GM11168 (cell line): ENCODE data around the gene CRYBB3.
"Not testable (repeated sequence)": the region's sequence is repeated elsewhere in the genome, so short reads cannot be mapped to it uniquely, and the experiment has no call there.

Experiments
- in situ Hi-C: fragments of 300-500 bp; cut with MboI; formaldehyde crosslinking; loops from one replicate; pipeline ENCODE4 v1.12.0; 2022; ENCODE audit warnings: low sequenced_read_pairs; ENCODE audit not compliant: unreplicated experiment

The CRYBB3 gene

DNA sequence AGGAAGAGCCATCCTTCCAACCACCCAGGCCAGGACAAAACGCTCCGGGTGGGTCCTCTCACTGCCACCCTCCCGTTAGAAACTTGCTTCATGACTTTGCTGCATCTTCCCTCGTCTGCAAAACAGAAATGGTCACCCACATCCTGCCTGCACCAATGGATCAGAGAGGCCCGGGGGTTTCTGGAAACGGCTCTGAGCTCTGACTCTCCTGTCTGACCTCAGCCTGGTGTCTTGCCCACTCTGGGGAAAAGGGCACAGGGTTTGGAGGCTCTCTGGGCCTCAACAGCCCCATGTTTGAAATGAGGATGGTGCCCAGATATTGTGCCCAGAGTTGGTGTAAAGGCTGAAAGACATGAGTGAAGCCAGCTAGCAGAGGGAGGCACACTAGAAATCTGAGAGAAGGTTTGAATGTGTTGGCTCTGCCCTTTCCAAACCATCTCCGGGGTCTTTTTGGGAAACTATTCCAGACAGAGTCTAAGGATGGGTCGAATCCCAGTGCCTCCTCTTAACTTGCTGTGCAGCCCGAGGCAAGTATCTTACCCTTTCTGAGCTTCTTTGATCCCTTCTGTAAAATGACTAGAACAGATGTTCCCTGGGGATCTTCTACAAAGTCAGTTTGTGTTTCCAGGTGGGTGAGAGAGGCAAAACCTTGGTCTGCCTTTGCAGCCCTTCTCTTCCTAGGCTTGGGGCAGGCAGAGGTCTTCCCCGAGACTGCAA, 2.1 kb downstream of the CRYBB3 start:
- in situ Hi-C loops, result no loop called here

DNA sequence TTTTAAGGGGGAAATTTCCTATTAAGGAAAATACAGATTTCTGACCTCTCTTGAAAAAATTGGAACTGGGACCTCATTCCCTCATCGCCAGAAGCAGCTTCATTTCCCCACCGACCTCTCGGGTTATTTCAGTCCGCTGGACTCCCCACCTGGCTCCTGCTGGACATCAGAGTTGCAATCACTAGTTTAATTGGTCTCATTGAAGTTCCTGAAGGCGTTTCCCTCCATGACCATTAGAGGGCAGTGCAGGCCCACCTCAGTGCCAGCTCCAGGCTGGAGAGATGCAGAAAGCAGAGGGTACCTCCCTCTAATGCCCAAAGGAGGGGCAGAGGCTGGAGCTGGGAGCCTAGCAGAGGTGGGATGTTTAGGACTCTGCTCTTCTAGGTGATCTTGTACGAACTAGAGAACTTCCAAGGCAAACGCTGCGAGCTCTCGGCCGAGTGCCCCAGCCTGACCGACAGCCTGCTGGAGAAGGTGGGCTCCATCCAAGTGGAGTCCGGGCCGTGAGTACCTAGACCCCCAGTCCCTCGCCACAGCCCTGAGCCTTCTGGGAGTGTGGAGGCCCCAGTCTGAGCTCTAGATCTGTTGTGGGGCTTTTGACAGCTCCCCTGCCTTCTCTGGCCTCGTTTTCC, 2.7 kb downstream of the CRYBB3 start:
- in situ Hi-C loops, result no loop called here

DNA sequence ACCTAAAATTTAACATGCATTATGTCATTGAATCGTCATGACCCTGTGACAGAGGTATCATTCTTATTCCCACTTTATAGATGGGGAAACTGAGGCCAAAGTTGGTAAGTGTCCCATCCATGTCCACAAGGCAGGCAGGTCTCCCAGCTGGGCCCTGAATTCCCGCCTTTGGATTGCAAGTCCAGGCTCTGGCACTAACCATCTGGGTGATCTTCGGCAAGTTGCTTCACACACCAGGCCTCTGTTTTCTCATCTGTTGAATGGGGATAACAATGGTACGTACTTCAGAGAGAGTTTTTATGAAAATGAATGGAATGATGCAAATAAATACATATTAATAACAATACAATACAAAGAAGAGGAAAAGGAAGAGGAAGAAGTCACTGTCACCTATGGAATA, 3.4 kb downstream of the CRYBB3 start:
- in situ Hi-C loops, result no loop called here

DNA sequence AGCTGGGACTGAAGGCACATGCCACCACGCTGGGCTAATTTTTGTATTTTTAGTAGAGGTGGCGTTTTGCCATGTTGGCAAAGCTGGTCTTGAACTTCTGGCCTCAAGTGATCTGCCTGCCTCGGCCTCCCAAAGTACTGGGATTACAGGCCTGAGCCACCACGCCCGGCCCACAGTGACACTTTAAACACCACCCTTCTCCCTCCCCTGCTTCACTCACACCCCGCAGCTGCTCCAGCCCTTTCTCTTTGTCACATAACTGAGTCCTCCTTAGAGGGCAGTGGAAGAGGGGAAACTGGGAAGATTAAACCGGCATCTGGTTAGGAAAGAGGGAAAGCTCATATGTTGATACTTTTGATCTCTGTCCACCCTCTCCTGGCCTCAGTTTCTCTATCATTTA, 4.9 kb downstream of the CRYBB3 start:
- in situ Hi-C loops, result not testable (repeated sequence)

DNA sequence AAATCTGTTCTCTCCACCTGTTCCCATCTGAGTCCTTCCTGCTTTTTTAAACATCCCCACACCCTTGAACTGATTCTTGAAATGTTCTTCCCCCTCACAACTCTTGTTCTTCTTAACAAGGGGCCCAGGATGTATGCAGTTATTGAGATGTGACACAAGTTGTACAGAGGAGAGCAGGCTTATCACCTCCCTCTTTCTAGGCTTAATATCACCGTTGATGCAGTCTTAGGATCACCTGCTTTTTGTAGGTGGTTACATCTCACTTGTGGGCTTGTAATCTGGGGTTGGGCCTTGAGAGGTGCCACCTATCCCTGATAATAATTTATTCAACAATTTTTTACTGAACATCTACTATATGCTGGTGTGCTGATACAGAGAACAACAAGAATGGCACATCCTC, 6.2 kb downstream of the CRYBB3 start:
- in situ Hi-C loops, result no loop called here

DNA sequence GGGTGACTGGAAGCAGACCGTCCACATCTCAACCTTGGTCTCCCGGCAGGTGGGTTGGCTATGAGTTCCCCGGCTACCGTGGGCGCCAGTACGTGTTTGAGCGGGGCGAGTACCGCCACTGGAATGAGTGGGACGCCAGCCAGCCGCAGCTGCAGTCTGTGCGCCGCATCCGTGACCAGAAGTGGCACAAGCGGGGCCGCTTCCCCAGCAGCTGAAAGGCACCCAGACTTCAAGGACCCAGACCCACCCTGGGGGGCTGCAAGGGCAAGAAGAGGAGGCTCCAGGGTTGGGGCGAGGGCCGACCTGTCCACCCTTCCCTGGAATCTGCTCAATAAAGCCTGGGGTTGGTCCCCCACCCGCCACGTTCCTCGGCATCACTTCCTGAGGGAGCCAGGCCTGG, 7.3 kb downstream of the CRYBB3 start:
- in situ Hi-C loops, result no loop called here

DNA sequence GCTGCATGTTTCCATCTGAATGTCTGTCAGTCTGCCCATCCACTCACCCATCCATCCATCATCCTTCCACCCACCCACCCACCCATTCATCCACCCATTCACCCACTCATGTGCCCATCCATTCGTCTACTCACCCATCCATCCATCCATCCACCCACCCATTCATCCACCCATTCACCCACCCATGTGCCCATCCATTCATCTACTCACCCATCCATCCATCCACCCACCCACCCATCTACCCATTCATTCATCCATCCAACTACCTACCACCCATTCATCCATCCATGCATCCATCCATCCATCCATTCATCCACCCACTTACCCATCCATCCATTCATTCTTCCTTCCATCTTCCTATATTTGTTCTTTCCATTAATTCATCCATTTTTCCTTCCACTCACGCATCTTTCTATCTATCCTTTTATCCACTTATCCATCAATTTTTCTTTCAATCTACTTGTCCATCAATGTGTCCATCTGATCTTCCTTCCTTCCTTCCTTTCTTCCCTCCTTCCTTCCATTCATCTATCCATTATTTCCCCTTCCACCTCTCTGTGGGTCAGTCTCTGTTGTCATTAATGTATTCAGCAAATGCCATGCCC, 8.0 kb downstream of the CRYBB3 start:
- in situ Hi-C loops, result no loop called here

DNA sequence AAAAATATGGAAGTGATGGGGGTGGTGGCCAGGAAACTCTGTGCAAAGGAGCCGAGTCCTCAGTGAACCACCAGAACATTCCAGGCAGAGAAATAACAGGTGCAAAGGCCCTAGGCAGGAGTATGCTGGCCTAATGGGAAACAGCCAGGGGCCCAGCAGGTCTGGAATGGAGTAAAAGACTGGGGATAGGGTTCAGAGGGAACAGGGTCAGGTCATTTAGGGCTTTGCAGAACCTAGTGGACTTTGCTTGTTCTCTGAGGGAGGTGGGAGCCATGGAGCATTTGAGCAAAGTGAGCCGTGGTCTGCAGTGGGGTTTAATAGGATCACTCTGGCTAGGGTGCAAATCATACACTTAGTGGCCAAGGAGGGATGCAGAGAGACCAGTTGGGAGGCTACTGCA, 8.7 kb downstream of the CRYBB3 start:
- in situ Hi-C loops, result no loop called here

DNA sequence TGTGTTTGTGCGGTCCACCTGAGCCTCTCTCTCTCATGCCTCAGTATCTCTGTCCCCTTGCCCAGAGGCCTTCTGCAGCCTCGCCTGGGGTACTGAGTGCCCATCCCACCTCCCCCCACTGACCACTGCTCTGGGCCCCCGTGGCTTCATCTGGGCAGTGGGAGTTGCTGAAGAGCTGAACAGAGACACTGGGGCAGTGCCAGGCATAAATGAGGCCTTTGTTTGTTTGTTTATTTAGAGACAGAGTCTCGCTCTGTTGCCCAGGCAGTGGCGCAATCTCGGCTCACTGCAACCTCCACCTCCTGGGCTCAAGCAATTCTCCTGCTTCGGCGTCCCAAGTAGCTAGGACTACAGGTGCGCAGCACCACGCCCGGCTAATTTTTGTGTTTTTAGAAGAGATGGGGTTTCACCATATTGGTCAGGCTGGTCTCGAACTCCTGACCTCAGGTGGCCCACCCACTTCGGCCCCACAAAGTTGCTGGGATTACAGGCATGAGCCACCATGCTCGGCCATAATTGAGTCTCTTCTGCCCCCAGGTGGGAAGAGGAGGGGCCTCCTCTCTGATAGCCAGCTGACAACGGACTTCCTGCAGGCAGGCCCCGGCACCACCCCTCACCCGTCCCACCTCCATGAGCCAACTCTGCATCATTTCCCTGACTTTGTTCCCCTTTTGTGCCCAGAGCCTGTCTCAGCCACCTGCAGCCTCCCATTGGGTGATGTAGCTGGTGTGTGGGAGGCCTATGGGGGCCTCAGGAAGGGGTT, 9.3 kb downstream of the CRYBB3 start:
- in situ Hi-C loops, result no loop called here

DNA sequence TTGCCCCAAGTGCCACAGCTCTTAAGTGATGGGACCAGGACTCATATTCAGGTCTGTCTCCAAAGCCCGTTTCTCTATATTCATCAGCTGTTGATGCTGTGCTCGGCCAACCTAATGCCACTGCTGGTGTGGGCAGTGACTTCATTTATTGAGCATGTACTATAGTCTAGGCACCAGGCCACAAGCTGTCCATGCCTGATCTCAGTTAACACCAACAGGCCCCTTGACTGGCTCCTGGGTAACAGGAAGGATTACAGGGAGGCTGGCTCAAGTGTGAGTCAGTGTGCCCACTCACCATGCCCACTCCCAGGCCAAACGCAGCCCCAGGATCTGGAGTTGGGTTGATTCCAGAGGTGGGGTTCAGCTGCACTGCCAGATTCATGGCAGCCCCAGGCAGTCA, 11.1 kb downstream of the CRYBB3 start:
- in situ Hi-C loops, result no loop called here

DNA sequence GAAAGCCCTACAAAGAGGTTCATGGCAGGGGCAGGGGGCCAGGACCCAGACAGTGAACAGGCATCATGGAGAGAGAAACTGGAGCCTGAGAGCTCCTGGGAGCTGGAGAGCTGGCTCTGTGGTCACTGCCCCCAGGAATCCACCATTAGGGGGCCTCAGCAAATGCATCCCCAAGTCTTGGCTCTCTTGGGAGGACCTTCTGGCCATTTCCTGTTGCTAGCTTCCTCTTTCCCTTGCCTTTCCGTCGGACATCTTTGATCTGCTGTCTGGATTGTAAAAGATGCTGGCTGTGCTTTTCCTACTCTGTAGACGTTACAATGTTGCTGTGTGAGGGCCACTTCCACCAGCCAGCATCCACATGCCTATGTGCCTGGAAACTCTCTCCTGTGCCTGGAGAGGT, 12.7 kb downstream of the CRYBB3 start:
- in situ Hi-C loops, result no loop called here

DNA sequence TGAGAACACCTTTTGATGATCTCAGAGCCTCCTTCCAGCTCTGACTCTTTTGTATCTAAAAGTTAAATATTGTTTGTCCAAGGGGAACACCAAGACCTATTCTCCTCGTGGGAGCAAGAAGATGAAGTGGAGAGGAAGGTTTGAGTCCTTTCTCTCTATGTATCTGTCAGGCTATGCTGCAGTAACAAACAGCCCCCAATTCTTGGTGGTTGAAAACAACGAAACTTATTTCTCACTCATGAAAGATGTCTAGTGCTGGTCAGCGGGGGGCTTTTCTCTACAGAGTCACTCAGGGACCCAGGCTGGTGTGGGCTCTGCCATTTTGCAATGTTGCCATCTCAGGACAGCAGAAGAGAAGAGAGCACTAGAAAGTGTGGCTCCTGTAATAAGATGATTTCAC, 13.6 kb downstream of the CRYBB3 start:
- in situ Hi-C loops, result no loop called here

DNA sequence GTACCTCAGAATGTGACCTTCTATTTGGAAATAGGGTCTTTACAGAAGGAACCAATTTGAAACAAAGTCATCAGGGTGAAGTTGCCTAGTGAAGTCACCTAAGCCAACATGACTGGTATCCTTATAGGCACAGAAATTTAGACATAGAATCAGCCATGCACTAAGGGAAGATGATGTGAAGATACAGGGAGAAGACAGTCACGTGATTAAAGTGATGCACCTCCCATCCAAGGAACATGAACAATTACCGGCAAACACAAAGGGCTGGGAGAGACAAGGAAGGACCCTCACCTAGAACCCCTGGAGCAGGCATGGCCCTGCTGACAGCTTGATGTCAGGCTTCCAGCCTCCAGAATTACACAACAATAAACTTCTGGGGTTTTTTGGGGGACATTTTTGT, 16.6 kb downstream of the CRYBB3 start:
- in situ Hi-C loops, result no loop called here

DNA sequence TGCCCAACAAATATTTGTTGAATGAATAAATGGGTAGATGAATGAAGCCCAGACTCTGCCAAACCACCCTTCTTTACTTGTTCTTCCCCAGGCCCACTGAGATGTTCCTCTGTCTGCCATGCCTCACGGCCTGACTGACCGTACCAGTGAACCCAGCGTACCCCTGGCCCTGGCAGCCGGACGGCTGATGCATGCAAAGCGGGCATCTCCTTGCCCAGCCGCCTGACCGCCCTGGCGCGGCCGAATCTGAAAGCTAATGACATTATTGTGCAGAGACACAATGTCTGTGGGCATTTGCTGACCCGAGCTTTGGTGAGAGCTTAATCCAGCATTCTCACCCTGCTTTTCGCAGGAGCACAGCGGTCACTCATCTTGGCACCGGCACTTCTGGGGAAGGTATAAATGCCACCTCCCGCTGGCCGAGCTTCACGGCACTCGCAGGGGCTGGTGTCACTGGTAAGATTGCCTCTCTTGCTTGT, 19.6 kb downstream of the CRYBB3 start, which contains the start of gene CRYBB2:
Gene CRYBB2, plus strand, starts transcription at position 429 of the 479 bp plus-strand sequence. CDS start 1,791 bp downstream, outside the sequence.
- in situ Hi-C loops, result no loop called here

DNA sequence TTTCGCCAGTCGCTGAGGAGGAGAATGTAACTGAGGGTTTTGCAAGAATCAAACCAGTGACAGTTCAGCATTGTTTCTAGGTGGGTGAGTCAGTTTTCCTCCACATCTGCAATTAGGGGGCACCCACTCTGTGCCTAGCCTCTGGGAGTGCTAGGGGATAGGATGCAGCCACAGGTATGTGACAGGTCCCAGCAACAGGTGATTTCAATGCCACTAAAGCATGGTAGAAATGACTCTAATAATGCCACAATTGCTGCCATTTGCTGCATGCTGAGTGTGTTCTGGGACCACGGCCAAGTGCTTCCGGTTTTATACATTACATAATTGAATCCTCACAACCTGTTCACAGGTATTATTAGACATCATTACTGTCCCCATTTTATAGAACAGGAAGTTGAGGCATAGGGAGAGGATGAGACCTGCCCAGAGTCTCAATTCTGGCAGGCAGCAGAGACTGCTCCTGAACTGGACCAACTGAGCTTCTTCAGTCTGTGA, 20.3 kb downstream of the CRYBB3 start:
- in situ Hi-C loops, result no loop called here

DNA sequence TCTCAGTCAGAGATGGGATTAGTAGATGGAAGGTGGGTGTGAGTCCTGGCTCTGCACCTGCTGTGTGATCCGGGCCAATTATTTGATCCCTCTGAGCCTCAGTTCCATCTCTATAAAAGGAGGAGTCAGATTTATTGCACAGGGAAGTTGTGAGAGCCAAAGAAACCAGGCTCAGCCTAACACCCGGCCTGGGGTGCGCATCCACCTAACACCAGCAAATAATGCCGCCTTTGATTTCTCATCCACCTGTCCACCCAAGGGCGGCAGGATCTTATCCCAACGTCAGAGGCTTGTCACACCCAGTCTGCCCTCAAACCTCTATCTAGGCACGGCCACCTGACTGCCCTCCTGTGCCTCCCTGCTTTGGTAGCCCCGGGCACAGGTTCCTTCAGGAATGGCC, 22.1 kb downstream of the CRYBB3 start:
- in situ Hi-C loops, result no loop called here

DNA sequence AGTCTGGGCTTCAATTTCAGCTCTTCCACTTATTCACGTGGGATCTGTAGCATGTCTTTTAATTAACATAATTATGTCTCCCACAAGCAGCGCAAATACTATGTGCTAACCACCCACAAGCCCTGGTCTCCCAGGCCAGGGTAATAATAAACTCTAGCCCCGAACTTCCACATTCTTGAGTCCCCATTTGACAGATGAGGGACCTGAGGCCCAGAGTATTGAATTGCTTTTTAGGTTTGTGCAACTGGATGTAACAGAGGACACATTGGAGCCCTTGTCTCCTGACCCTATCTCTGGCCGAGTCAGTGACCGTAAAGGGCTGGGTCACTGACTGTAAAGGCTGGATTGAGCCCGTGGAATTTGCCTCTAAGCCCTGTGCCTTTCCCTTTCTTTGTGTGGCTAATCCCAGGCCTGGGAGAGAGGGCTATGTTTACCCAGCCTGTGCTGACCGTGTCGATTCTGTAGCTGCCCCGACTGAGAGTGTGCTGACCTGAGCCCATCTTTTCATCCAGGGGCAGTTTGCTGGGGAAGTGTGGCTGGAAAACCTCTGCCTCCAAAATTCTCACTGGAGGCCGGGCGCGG, 23.7 kb downstream of the CRYBB3 start:
- in situ Hi-C loops, result no loop called here

DNA sequence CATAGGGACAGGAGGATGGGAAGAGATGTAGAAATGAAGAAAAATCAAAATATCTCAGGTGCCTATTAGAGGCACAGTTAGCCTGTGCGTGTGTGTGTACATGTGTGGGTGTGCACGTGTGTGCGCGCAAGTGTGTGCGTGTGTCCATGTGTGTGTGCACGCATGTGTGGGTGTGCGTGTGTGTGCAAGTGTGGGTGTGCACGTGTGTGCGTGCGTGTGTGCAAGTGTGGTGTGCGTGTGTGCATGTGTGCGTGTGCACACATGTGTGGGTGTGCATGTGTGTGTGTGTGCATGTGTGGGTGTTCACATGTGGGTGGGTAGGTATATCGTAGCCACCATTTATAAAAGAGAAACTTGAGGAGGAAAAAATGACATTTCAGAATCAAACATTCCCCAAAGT, 29.2 kb downstream of the CRYBB3 start:
- in situ Hi-C loops, result loop anchor here (5.0 kb wide), 1 partner anchor 228 kb away; no protein-coding TSS in a partner anchor

DNA sequence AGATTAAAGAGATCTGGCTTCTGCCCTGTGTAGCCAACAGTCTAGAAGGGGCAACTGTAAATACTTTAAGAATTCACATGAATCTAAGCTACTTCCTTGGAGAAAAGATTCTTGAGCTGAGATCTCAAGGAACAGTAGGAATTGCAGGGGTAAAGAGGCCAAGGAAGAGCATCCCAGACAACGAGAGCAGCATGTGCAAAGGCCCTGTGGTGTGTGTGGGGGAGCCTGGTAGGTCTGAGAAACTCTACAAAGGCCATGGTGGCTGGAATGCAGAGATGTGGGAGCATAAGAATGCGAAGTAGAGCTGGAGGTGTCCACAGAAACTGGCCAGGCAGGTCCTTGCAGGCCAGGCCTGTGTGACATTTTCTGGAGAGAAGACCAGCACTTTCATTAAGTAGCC, 31.1 kb downstream of the CRYBB3 start:
- in situ Hi-C loops, result not testable (repeated sequence)

DNA sequence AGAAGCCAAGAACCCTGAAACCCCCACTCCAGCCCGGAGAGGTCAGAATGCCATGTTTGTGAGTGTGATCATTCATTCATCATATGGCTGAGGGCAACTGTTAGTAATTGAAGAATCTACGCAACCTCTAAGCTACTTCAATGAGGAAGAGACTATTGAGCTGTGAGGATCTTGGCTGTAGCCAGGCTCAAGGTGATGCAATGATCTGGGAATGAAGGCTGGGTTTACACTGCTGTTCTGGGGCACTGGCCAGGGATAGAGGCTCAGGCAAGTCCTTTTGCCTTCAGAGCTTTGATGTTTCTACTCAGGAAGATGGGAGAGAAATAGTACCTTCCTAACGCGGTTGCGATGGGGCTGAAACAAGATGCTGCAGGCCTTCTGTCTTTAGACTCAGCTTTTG, 32.6 kb downstream of the CRYBB3 start:
- in situ Hi-C loops, result no loop called here
